GM19463 (cell line): ENCODE measurements around the gene DTD1.
"Not testable (repeated sequence)": the region's sequence is repeated elsewhere in the genome, so short reads cannot be mapped to it uniquely, and the experiment has no call there.

Experiments used
- ATAC-seq: cut with Tn5 transposase; IDR thresholded peaks from one replicate; pipeline ENCODE4 v1.9.1; 2021; ENCODE audit warnings: mild to moderate bottlenecking, moderate library complexity; ENCODE audit not compliant: unreplicated experiment

The DTD1 gene

GRCh38 chr20:18783385-18783959 lies 195.6 kb downstream of the DTD1 start:
- no peak for ATAC-seq

- ATAC-seq = not testable (repeated sequence)
These were observed 199.2 kb downstream of the DTD1 start for GRCh38 chr20:18787046-18787445.

GRCh38 chr20:18788021-18788420 lies 200.2 kb downstream of the DTD1 start:
- no peak for ATAC-seq

- ATAC-seq = no peak
These were observed 202.9 kb downstream of the DTD1 start for GRCh38 chr20:18790787-18791186.

- ATAC-seq = peak; percentile 99
These were observed 206.0 kb downstream of the DTD1 start for GRCh38 chr20:18793625-18794427.

GRCh38 chr20:18794428-18794787 lies 206.6 kb downstream of the DTD1 start:
- ATAC-seq = no peak

- ATAC-seq = no peak
These were observed 207.5 kb downstream of the DTD1 start for GRCh38 chr20:18795366-18795765.

- ATAC-seq = no peak
These were observed 208.5 kb downstream of the DTD1 start for GRCh38 chr20:18796282-18796833.

- no peak for ATAC-seq
These were observed 213.7 kb downstream of the DTD1 start for GRCh38 chr20:18801516-18801915.

- peak; percentile 53 for ATAC-seq
These were observed 214.3 kb downstream of the DTD1 start for GRCh38 chr20:18802012-18802634.

- no peak for ATAC-seq
These were observed 218.0 kb downstream of the DTD1 start for GRCh38 chr20:18805881-18806280.

- no peak for ATAC-seq
These were observed 220.9 kb downstream of the DTD1 start for GRCh38 chr20:18808712-18809111.

- ATAC-seq = no peak
These were observed 223.3 kb downstream of the DTD1 start for GRCh38 chr20:18811186-18811585.

GRCh38 chr20:18811904-18812303 lies 224.1 kb downstream of the DTD1 start:
- no peak for ATAC-seq

GRCh38 chr20:18813483-18813882 lies 225.6 kb downstream of the DTD1 start, which contains the start of gene SCP2D1:
Gene SCP2D1 (plus strand): TSS chr20:18813783. CDS start chr20:18813816, 33 bp downstream.
- no peak for ATAC-seq

- no peak for ATAC-seq
These were observed 227.5 kb downstream of the DTD1 start for GRCh38 chr20:18815194-18815942.
